WERI-Rb-1 (cell line): Measurements from ENCODE around the gene GJA4.

Source experiments
- DNase-seq: peaks from one replicate; pipeline ENCODE4 v3.0.0-alpha.2; 2020
- H3K27ac ChIP-seq: fragments of 250-450 bp; sonication (Bioruptor Pico); 2 replicates; pipeline ENCODE4 v1.5.1; 2020; ENCODE audit warnings: mild to moderate bottlenecking, moderate library complexity
- H3K27me3 ChIP-seq: fragments of 250-450 bp; sonication (Bioruptor Pico); 2 replicates; pipeline ENCODE4 v1.5.1; 2021; ENCODE audit warnings: mild to moderate bottlenecking, low read depth, moderate library complexity; ENCODE audit not compliant: insufficient read depth, severe bottlenecking
- H3K36me3 ChIP-seq: fragments of 250-450 bp; sonication (Bioruptor Pico); 2 replicates; pipeline ENCODE4 v1.5.1; 2020; ENCODE audit warnings: mild to moderate bottlenecking, moderate library complexity
- H3K4me3 ChIP-seq: 2 replicates; pipeline ENCODE4 v1.5.1; 2011; ENCODE audit warnings: low read depth, mild to moderate bottlenecking, control low read depth, low read length
- H3K9me3 ChIP-seq: fragments of 250-450 bp; sonication (Bioruptor Pico); 2 replicates; pipeline ENCODE4 v1.5.1; 2021; ENCODE audit warnings: mild to moderate bottlenecking, moderate library complexity; ENCODE audit not compliant: severe bottlenecking
- TF ChIP-seq, protein P1 (sequence below): IDR thresholded peaks from 2 replicates; pipeline ENCODE4 v1.5.1; 2011; ENCODE audit warnings: low read depth, mild to moderate bottlenecking, control low read depth, inconsistent platforms, low read length

The GJA4 gene

DNA sequence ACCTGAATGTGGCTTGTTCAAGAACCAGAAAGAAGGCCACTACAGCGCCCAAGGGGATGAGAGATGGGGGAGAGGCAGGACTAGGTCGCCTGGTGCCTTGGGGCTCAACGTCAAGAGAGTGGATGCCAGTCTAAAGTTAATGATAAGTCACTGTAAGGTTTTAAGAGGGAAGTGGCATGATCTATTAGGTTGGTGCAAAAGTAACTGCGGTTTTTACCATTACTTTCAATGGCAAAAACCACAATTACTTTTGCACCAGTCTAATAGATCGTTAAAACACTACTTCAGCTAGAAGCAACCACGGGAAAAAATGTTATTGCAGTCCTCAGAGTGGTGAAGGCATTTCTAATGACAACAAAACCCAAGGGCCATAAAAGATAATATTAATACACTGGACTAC, 14.4 kb upstream of the GJA4 start:
- Histone ChIP-seq H3K27me3 (peaks cover 69% of the 10 kb centered on the region), H3K4me3 (no peak overlapping the region), H3K36me3 (no peaks in the 10 kb centered on the region), H3K9me3 (no peaks in the 10 kb centered on the region), H3K27ac (no peak overlapping the region)
- DNase-seq, result no peak
- TF ChIP-seq, protein P1, sequence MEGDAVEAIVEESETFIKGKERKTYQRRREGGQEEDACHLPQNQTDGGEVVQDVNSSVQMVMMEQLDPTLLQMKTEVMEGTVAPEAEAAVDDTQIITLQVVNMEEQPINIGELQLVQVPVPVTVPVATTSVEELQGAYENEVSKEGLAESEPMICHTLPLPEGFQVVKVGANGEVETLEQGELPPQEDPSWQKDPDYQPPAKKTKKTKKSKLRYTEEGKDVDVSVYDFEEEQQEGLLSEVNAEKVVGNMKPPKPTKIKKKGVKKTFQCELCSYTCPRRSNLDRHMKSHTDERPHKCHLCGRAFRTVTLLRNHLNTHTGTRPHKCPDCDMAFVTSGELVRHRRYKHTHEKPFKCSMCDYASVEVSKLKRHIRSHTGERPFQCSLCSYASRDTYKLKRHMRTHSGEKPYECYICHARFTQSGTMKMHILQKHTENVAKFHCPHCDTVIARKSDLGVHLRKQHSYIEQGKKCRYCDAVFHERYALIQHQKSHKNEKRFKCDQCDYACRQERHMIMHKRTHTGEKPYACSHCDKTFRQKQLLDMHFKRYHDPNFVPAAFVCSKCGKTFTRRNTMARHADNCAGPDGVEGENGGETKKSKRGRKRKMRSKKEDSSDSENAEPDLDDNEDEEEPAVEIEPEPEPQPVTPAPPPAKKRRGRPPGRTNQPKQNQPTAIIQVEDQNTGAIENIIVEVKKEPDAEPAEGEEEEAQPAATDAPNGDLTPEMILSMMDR, result no peak

DNA sequence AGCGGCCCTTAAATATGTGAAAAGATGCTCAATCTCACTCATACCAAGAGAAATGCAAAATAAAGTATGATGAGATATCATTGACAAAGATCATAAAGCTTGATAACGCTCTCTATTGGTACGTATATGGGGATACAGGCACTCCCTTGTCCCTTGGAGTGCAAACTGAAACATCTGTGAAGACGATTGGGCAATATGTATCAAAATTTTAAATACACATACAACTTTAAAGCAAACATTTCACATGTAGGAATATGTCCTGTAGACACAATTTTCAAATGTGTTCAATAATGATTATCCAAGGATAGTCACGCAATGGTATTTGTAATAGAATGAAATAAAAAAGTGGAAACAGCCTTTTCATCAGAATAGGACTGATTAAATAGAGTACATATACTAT, 13.8 kb upstream of the GJA4 start:
- DNase-seq, result no peak
- TF ChIP-seq, protein P1, result no peak
- Histone ChIP-seq H3K27me3 (peaks cover 68% of the 10 kb centered on the region), H3K9me3 (no peaks in the 10 kb centered on the region), H3K36me3 (no peaks in the 10 kb centered on the region), H3K4me3 (no peak overlapping the region), H3K27ac (no peak overlapping the region)

DNA sequence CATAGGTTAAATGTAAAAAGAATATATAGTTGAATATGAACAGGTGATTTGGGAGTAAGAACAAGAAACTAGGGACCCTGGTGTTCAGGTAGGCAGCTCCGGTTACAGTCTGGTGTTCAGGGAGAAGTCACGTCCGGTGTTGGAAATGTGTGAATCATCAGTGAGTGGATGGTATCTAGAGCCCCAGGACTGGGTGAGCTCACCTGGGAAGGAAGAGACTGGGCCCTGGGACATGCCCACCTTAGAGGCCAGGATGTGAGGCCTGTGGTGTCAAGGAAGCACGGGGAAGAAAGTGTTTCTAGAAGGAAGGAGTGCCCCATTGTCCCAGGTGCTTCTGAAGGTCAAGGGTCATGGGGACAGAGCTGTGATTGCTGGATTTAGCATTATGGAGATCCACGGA, 13.3 kb upstream of the GJA4 start:
- TF ChIP-seq, protein P1, result no peak
- Histone ChIP-seq H3K27me3 (peaks cover 69% of the 10 kb centered on the region), H3K4me3 (no peak overlapping the region), H3K36me3 (no peaks in the 10 kb centered on the region), H3K27ac (no peak overlapping the region), H3K9me3 (no peaks in the 10 kb centered on the region)
- no peak for DNase-seq

DNA sequence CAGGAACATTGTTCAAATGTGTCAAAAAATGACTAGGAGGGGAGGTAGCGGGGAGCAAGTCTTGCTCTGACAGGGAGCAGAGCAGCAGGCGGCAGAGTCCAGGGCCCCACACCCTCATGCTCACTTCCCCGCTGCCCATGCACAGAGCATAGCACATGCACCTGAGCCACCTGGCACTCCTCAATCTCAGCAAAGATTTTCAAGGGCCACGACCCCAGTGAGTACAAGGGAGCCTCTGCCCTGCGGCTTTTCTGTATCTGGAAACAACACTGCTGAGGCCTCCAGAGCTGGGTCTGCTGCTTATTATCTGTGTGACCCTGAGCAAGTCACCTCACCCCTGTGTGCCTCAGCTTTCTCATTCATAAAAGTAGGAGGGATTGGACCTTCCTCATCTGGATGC, 12.8 kb upstream of the GJA4 start:
- H3K36me3 ChIP-seq, result no peaks in the 10 kb centered on the region
- H3K4me3 ChIP-seq, result no peak overlapping the region
- peaks cover 70% of the 10 kb centered on the region for H3K27me3 ChIP-seq
- H3K9me3 ChIP-seq, result no peaks in the 10 kb centered on the region
- H3K27ac ChIP-seq, result no peak overlapping the region
- TF ChIP-seq, protein P1, result no peak
- DNase-seq, result no peak

DNA sequence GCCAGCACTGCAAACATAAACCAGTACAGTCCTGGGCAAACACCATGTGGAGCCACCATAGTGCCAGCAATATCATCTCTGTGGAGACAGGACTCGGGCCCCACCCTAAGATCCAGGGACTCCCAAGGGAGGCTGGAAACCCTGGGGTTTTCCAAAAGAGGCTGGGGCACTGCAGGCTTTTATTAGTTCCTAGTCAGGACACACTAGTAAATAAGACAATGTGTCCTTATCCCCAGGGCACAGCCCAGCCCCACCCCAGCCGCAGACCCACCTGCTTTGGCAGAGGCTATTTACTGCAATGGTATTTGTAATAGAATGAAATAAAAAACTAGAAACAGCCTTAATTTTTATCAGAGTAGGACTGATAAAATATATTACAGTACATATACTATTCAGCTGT, 12.3 kb upstream of the GJA4 start:
- Histone ChIP-seq H3K36me3 (no peaks in the 10 kb centered on the region), H3K27ac (no peak overlapping the region), H3K4me3 (no peak overlapping the region), H3K27me3 (peaks cover 68% of the 10 kb centered on the region), H3K9me3 (no peaks in the 10 kb centered on the region)
- DNase-seq, result no peak
- TF ChIP-seq, protein P1, result no peak

DNA sequence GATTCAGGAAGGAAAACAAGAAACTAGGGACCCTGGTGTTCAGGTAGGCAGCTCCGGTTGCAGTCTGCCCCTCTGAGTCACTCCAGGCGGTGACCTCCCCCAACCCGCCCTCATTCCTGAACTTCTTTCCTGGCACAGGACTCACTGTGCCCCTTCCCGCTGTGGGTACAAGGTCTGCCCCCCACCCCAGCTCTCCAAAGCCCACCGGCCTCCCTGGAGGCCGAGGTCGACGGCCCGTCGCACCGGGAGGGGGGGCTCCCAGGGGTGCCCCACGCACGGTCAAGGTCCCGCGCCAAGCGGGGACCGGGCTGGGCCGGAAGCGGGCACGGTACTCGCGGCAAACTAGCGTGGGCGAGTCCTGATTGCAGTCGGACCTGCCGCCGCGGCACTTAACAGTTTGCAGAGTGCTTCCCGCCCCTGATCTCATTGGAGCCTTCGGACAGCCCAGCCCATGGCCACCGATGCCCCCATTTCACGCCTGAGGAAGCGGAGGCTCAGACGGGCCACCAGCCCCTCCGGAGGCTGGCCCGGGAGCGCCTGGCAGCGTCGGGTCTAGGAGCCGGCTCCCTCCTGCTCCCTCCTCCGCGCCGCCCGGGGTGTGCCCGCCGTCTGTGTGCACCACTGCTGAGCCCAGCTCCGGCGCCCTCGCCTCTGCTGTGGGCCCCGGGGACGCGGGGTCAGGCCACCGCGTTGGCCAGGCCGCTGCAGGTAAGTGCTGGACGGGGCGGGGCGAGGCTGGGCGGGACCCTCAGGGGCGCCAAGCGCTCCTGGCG, 11.5 kb upstream of the GJA4 start, which contains the start of gene GJB3:
Gene GJB3, plus strand, starts transcription at position 144 of the 773 bp plus-strand sequence. CDS start 3,549 bp downstream, outside the sequence.
- no peak for DNase-seq
- TF ChIP-seq, protein P1, result no peak
- Histone ChIP-seq H3K27ac (no peak within 1 kb of the TSS), H3K36me3 (no peaks in the 10 kb centered on the region), H3K27me3 (peaks cover 72% of the 10 kb centered on the region), H3K9me3 (no peaks in the 10 kb centered on the region), H3K4me3 (peak within 1 kb of the TSS; percentile 15)
